ENCODE results near the gene KRT13. TPM values are rescaled to one million over a fixed set of nuclear protein-coding genes. Genes with fewer than 3 reads are reported as not detected.

Gene KRT13
- total and polyA plus RNA-seq, 9 of the 15 experiments (the other 6 are each of a cell fraction or from before 2014, with no cell fraction given): 0.11 to 1.1 (median 0.24) TPM; not detected in 3

- TF ChIP-seq AFF1 (IDR thresholded peaks at IDR 0.05; ENCODE audit: low read depth in 1 of 2, partially characterized antibody in 2 of 2): peak in 1 of 2 experiments; percentile 55
- 0 out of 2 replicates have a peak, but pooled peaks have one; percentile 14 for TF ChIP-seq GABPB1 (CRISPR knock-in tag; IDR thresholded peaks at IDR 0.05)
- TF ChIP-seq ARID4B (CRISPR knock-in tag; IDR thresholded peaks at IDR 0.05): 0 out of 2 replicates have a peak, but pooled peaks have one; percentile 9
- TF ChIP-seq KAT7 (CRISPR knock-in tag; IDR thresholded peaks at IDR 0.05; ENCODE audit: borderline replicate concordance): peak; percentile 34
- peak in 1 of 2 experiments; percentile 52; a peak in 2 of 4 replicates for TF ChIP-seq HDAC1 (IDR thresholded peaks at IDR 0.05)
- TF ChIP-seq BRF1 (IDR thresholded peaks at IDR 0.05; ENCODE audit: borderline replicate concordance, extremely low read depth, insufficient read length): no peak
- peak; percentile 64; the same call in 1 of the 2 replicates for TF ChIP-seq VEZF1 (CRISPR knock-in tag; IDR thresholded peaks at IDR 0.05)
- TF ChIP-seq HDGF (IDR thresholded peaks at IDR 0.05): no peak
- TF ChIP-seq ZNF232 (CRISPR knock-in tag; IDR thresholded peaks at IDR 0.05): no peak
- TF ChIP-seq HNRNPUL1 (IDR thresholded peaks at IDR 0.05; ENCODE audit: low read length): no peak
- no peak for TF ChIP-seq HMBOX1 (IDR thresholded peaks at IDR 0.05)
- peak; percentile 80; the same call in 1 of the 2 replicates for TF ChIP-seq THAP7 (CRISPR knock-in tag; IDR thresholded peaks at IDR 0.05)
- peak; percentile 18 for TF ChIP-seq TBP (optimal IDR thresholded peaks at IDR 0.05; ENCODE audit: low read depth, low read length)
- TF ChIP-seq MEF2A (IDR thresholded peaks at IDR 0.05; ENCODE audit: control insufficient read depth, low read depth, low read length): no peak
Measured at GRCh38 chr17:41527063-41528023, 21.9 kb upstream of the KRT13 start (continued).
